GM21515 (cell line): ENCODE measurements around the gene PASK.

Experiments used
- ATAC-seq: cut with Tn5 transposase; IDR thresholded peaks from one replicate; pipeline ENCODE4 v1.9.1; 2021; ENCODE audit not compliant: unreplicated experiment

The PASK gene

DNA sequence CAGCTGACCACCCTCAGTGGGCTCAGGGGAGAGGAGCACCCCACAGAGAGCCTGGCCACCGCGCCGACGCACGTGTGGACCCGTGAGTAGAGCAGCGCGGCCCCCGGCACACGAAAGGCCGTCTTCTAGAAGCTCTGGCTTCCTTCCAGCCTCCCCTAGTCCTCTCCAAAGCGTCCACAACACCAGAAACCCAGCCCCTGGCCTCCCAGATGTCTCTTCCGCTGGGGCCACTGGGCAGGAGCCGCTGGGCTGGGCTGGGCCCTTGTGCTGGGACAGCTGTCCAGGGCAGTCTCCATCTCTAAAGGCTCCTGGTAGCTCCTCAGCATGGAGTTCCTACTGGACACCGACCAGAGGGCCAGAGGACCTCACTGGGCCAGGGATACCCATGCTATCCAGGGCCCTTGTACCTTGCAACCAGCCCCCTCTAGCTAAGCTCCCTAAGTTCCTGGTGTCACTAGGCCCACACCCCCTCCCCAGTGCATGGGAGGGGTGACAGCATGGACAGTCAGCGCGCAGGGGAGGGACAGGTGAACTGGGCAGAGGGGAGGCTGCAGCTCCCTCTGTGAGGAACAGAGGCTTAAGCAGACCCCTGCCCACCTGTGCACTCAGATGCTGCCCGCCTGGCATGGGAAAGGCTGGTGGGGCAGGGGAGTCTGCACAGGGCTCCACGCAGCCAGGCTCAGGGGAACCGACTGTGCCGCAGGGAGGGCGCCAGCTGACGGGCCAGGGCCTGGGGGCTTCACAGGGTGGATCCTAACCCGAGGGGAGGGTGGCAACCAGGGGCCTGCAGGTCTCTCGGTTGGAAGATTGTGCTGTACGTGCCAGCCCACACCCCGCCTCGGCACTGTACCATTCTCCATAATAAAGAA lies 80.1 kb downstream of the PASK start:
- no peak for ATAC-seq

DNA sequence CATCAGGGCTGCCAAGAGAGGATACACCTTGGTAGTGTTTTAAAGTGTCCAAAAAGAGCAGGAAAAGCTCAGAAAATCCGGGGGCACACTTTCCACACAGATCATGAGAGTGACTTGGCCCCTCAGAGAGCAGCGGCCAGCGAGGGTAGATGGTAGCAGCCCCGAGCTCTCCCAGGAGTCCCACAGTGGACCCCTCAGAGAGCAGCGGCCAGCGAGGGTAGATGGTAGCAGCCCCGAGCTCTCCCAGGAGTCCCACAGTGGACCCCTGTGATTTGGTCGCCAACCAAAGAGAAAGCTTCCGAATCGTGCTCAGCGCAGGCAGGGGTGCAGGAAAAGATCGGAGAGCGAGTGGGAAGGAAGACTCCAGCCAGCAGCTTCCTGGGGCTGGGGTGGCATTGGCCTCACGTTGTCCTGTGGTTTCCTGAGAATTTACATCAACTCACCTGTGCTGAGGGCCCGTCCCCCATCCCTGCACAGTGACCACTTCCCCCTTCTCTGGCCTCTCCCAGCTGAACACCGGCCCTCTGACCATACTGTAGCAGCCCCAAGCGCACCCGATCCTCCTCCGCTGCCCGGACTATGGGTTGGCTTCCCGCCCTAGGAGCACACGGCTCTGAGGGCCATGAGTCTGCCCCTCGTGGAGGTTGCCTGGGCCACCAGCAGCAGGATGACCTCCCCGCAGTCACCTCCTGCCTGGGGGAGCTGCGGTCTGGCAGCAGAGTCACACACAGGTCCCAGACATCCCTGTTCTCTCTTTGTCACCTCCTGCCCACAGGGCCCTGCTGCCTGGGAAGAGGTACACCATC lies 80.9 kb downstream of the PASK start:
- ATAC-seq, result no peak

DNA sequence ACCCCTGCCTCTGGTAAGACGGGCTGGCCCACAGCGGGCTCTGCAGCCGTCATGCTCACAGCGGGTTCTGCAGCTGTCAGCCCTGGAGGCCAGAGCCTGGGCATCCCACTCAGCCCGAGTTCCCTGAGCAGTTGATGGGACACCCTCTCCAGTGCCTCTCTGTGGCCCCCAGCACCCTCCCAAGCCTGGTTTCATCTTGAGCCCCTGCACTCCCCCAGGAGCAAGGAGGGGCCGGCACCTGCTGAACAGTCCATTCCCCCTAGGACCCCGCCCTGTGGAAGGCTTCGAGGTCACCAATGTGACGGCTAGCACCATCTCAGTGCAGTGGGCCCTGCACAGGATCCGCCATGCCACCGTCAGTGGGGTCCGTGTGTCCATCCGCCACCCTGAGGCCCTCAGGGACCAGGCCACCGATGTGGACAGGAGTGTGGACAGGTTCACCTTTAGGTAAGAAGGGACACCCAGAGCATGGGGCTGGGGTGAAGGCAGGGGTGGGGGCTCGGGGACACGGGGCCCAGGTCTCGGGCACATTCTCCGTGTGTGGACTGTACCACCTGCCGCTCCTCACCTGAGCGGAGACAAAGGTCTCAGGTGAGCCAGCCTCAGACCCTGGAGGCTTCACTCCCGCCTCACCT lies 81.7 kb downstream of the PASK start:
- ATAC-seq, result no peak

DNA sequence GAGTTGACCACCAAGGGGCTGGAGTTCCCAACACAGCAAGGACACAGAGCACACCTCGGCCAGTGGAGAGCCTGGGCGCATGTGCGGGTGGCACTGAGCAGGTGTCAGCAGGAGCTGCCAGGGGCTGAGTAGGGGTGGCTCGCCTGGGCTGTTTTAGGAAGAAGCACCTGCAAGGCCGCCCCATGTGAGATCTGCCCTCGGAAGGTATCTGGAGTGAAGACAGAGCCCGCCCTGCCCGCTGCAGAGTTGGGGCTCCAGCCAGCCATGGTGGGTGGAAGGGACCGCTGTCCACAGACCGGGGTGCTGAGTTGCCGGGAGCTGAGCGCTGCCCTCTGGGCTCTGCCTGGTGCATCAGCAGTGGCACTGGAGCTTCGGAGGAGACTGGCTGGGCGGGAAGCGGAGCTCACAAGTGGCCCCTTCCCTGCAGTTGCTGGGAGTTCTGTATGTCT lies 82.4 kb downstream of the PASK start:
- ATAC-seq, result no peak

DNA sequence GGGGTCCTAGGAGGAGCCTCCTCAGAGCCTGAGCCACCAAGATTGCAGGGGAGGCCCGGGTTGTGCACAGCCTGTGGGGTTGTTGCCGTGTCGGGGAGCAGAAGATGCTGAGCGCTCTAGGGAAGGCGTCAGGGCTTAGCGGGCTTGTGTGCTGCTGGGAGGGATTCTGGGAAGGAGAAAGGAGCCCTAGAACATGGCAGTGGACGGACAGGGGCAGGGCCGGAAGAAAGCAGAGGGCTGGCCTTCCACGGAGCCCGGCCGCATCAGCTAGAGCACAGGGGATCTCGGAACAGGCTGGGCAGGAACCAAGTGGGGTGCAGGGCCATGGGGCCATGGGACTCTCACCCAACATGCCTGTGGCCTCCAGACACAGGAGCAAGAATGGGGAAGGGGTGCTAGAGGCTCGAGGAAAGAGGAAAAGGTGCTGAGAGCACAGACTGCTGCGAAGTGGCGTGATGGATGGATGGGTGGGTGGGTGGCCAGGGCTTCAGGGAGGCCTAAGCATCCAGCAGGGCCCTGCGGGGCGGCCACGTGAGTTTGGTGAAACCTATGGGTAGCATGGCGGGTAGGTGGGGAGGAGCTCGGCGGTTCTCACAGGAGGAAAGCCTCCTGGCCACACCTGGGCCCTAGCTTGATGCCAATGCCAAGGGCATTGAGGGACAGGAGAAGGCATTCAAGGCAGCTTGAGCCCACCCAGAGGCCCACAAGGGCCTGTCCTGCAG lies 82.9 kb downstream of the PASK start:
- no peak for ATAC-seq

DNA sequence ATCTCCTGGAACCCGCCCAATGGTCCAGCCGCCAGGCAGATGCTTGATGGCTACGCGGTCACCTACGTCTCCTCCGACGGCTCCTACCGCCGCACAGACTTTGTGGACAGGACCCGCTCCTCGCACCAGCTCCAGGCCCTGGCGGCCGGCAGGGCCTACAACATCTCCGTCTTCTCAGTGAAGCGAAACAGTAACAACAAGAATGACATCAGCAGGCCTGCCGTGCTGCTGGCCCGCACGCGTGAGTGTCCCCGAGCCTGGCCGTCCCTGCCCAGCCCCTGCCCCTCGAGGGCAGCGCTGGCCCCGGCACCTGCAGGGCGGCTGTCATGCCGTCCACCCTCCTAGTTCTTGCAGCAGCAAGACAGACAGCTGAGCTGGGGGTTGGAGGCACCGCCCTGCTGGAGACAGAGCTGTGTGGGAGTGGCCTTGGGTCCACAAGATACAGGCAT lies 83.9 kb downstream of the PASK start:
- ATAC-seq, result no peak

DNA sequence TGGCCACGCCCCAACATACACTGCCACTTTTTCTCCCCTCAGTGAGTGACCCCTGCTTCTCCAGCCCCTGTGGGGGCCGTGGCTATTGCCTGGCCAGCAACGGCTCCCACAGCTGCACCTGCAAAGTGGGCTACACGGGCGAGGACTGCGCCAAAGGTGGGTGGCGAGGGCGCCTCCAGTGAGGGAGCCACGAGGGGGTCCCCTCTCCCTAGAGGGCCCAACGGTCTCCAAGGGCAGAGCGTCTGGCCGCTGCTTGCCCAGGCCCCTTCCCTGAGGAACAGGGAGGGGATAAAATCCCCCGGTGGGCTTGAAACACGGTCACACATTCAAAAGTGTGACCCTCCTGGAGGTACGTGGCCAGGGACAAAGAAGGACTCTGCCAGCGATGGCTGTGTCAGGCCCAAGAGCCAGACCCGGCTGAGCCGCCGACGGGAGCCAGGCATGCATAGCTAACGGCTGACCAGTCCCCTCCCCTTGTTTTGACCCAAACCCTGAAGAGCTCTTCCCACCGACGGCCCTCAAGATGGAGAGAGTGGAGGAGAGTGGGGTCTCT lies 84.4 kb downstream of the PASK start:
- ATAC-seq, result no peak

DNA sequence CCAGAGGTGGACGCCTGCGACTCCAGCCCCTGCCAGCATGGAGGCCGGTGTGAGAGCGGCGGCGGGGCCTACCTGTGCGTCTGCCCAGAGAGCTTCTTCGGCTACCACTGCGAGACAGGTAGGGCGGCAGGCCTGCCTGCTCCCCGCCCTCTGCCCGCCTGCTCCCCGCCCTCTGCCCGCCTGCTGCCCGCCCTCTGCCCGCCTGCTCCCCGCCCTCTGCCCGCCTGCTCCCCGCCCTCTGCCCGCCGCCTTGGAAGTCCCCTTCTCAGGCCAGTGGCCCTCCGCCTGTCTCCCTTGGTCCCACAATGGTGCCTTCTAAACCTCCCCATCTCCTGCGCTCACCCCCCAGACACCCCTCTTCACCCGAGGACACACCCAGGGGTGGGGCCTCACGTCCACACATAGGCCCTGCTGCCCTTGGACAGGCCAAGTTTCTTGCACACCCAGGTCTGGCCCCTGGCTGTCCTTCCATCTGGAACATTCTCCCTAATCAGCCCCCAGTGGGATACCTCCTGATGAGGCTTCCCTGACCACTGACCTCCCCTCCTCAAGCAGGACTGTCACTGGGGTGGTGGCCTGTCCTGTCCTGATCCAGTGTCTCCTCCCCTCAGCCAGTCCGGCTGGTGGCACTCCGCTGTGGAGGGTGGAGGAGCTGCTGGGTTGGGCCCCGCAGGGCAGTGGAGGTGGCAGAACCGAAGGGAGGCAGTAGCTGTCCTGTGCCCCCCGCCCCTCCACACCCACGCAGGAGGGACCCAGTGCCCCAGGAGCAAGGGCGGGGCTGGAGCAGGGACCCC lies 85.1 kb downstream of the PASK start:
- no peak for ATAC-seq

DNA sequence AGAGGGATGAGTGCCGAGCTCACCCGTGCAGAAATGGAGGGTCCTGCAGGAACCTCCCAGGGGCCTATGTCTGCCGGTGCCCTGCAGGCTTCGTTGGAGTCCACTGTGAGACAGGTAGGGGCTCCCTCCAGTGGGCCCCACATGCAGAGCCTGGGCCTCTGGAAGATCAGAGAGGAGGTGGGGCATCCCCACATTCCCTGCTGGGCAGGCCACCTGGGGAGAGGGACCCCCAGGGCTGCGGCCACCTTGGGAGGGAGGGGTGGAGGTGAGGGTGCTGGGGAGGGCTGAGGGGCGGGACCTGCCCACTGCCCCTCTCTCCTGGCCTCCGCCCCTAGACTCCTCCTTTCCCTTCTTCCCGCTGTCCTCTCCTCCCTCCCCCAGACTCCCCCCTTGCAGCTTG lies 85.7 kb downstream of the PASK start:
- ATAC-seq, result no peak

DNA sequence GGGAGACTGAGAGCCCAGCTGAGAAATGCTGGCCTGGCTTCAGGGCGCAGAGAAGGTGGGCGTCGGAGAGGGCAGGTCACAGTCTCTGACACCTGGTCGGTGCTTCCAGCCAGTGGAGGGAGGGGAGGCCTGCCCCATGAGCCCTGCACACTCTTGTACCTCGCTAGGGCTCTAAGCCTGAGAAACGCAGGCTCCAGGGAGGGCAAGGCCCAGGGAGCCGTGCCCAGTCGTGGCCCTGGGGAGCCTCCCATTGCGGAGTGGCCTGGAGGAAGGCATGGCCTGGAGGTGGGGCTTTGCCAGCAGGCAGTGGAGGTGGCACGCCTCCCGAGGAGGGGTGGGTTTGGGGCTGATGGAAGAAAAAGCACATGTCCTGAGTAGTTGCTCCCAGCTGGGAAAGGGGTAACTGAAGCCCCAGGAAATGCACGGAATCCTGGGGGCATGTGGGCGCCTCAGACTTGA lies 86.2 kb downstream of the PASK start:
- ATAC-seq, result no peak

DNA sequence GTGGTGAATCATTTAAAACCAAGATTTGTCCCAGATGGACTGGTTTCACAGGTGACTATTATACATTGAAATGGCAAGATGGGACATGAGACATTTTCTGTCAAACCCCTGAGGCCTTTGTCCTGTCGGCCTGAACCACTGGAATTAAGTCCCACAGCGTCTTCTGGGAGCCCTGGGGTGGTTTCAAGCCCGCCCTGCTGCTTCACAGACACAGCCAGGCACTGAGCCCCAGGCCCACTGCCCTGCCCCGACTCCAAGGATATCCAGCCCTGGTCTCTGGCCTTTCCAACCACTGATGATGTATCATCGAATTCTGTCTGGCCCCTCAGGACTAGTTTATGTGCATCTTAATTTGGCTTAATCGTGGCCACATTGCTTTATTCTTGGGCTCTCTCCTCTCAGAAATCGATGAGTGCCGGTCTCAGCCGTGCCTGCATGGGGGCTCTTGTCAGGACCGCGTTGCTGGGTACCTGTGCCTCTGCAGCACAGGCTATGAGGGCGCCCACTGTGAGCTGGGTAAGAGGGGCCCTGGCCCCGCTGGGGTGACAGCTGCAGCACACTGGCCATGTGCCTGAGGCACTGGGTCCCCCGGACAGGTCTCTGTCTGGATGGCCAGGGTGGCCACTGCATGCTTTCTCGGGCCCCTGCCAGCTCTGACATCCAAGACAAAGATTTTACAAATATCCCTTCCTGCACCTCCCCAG lies 86.7 kb downstream of the PASK start:
- no peak for ATAC-seq

DNA sequence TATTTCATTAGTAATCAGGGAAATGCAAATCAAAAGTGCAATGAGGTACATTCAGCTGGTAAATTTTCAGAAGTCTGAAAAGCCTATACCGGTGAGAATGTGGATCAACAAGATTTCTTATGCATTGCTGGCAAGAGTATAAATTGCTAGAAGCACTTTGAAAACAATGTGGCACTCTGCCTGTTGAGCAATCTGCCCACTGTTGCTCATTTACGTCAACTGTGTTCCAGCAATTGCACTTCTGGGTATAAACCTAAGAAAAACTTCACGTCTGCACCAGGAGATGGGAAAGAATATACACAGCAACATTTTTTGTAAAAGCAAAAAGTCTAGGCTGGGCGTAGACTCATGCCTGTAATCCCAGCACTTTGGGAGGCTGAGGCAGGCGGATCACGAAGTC lies 88.0 kb downstream of the PASK start:
- no peak for ATAC-seq
